NOMO-1 treated with DMSO at 0.1 percent for 48 hours (cell line): Measurements from ENCODE around the gene DCLRE1A.

ENCODE experiments used
- DNase-seq: peaks from one replicate; lab custom pipeline; 2025; ENCODE audit not compliant: unreplicated experiment; lab: John Stamatoyannopoulos, UW

The DCLRE1A gene

GRCh38 chr10:113801569-113801968 is 52.3 kb downstream of the DCLRE1A start:
- no peak for DNase-seq

DNA sequence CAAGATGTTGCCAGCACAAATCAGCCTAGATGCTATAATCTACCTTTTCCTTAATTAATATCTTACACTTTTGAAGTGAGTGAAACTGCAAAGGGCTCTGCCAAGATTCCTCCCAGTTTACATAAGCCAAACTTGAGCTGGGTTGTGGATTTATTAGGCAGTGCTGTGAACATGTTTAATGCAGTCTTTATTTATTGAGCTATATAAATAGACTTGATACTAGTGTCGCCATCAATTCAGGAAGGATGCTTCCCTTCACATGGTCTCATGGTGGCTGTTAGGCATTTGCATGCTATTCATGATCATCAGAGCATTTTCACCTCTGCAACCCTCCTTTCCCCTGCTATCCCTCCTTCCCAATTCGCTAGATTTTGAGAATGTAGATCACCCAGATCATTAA is 62.2 kb downstream of the DCLRE1A start:
- no peak for DNase-seq

DNA sequence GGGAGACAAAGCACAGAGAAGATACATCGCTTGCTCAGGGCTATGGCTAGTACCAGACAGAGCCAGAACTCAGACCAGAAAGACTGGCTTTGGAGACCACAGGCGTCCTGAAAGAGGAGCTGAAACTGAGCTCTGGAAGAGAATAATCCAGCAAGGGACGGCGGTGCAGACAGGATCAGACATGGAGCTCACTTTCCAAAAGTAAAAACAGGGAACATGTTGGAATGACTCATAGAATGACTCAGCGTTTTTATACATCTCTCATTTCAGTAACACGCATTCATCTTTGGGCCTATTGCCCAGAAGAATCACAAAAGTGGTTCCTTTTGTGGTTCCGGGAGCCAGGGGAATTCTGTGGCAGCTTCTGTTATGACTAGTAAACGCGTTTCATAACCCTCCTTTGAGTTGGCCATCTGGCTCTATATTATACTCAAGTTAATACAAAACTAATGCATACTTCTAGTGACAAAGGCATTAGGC is 65.2 kb downstream of the DCLRE1A start:
- no peak for DNase-seq
